ENCODE results near the gene ATF1.
"Not testable (repeated sequence)": the region's sequence is repeated elsewhere in the genome, so short reads cannot be mapped to it uniquely, and the experiment has no call there.

ATF1 gene

DNA sequence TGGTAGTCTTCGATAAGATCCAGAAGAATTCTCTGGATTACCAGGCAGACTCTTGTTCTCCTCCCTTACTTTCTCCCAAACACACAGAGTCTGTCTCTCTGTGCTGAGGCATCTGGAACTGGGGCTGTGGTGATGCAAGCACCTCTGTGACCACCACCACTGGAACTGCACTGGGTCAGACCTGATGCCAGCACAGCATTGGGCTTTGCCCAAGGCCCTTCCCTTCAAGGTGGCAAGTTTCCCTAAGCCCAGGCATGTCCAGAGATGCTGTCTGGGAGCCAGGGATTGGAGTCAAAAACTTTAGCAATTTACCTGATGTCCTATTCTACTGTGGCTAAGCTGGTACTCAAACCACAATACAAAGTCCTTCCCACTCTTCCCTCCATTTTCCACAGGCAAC, 64.2 kb downstream of the ATF1 start:
- TF ChIP-seq, protein P1, sequence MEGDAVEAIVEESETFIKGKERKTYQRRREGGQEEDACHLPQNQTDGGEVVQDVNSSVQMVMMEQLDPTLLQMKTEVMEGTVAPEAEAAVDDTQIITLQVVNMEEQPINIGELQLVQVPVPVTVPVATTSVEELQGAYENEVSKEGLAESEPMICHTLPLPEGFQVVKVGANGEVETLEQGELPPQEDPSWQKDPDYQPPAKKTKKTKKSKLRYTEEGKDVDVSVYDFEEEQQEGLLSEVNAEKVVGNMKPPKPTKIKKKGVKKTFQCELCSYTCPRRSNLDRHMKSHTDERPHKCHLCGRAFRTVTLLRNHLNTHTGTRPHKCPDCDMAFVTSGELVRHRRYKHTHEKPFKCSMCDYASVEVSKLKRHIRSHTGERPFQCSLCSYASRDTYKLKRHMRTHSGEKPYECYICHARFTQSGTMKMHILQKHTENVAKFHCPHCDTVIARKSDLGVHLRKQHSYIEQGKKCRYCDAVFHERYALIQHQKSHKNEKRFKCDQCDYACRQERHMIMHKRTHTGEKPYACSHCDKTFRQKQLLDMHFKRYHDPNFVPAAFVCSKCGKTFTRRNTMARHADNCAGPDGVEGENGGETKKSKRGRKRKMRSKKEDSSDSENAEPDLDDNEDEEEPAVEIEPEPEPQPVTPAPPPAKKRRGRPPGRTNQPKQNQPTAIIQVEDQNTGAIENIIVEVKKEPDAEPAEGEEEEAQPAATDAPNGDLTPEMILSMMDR (IDR thresholded peaks at IDR 0.05; ENCODE audit: low read depth, low read length, missing control alignments) = no peak
- no peak overlapping the region for H3K4me3 ChIP-seq (ENCODE audit: low read depth, low read length)
- no peak for DNase-seq (ENCODE audit: low read depth)
- in situ Hi-C loops (cut with HindIII; ENCODE audit: low sequenced_read_pairs) = no loop called here

DNA sequence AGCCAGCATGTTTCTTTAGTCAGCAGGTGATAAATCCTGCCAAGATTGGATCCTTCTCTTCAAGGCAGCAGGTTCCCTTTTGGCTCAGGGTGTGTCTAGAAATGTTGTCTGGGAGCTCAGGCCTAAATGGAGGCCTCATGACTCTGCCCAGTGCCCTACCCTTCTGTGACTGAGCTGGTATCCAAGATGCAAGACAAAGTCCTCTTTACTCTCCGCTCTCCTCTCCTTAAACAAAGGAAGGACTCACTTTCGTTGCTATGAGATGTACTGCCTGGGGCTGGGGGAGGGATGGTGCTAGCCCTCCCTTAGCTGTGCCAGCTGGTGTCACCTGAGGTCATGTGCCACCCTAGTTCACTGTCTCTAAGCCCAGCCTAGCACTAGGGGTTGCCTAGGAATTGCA, 65.0 kb downstream of the ATF1 start:
- DNase-seq (ENCODE audit: low read depth) = no peak
- TF ChIP-seq, protein P1 (IDR thresholded peaks at IDR 0.05; ENCODE audit: low read depth, low read length, missing control alignments) = no peak
- H3K4me3 ChIP-seq (ENCODE audit: low read depth, low read length) = no peak overlapping the region
- in situ Hi-C loops (cut with HindIII; ENCODE audit: low sequenced_read_pairs) = no loop called here

DNA sequence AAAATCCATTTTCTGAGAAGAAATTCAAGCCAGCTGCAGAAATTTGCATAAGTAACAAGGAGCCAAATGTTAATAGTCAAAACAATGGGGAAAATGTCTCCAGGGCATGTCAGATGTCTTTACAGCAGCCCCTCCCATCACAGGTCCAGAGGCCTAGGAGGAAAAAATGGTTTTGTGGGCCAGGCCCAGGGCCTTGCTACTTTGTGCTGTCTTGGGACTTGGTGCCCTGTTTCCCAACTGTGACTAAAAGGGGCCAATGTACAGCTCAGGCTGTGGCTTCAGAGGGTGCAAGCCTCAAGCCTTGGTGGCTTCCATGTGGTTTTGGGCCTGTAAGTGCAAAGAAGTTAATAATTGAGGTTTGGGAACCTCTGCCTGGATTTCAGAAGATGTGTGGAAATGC, 69.9 kb downstream of the ATF1 start:
- H3K4me3 ChIP-seq (ENCODE audit: low read depth, low read length); in situ Hi-C loops (cut with HindIII; ENCODE audit: low sequenced_read_pairs); DNase-seq (ENCODE audit: low read depth): not testable (repeated sequence)

DNA sequence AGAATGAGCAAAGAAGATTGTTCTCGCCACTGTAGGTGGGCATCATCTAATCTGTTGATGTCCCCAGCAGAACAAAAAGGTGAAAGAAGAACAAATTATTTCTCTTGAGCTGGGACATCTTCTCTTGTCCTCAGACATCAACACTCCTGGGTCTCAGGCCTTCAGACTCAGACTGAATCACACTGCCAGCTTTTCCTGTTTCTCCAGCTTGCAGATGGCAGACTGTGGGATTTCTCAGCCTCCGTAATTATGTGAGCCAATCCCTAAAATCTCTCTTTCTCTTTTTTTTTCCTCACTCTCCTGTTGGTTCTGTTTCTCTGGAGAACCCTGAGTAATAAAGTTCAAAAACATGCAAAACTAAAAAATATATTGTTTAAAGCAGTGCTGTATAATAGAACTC, 75.1 kb downstream of the ATF1 start:
- in situ Hi-C loops (cut with HindIII; ENCODE audit: low sequenced_read_pairs) = no loop called here
- TF ChIP-seq, protein P1 (IDR thresholded peaks at IDR 0.05; ENCODE audit: low read depth, low read length, missing control alignments) = no peak
- H3K4me3 ChIP-seq (ENCODE audit: low read depth, low read length) = no peak overlapping the region
- DNase-seq (ENCODE audit: low read depth) = no peak

DNA sequence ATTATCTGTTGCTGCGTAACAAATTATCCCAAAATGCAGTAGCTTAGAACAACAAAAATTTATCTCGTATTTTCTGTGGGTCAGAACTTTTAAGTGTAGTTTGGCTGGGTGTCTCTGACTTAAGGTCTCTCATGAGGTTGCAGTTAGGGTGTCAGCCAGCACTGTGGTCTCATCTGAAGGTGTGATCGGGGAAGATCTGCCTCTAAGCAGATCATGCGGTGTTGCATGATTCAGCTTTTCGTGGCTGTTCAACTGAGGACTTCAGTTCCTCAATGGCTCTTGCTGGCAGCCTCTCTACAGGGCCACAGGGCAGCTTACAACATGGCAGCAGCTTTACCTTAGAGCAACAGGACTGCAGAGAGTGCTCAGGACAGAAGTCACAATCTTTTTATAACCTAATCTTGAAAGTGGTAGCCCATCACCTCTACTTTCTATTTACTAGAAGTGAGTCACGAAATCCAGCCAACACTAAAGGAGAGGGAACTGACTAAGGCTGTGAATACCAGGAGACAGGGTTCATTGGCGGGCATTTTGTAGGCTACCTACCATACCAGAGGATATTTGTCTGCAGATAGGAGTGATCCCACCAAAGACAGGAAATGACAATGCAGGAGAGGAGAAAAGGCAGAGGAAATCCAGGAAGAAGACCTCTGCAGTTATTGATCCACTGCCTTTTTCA, 77.0 kb downstream of the ATF1 start:
- in situ Hi-C loops (cut with HindIII; ENCODE audit: low sequenced_read_pairs) = no loop called here
- DNase-seq (ENCODE audit: low read depth) = no peak
- H3K4me3 ChIP-seq (ENCODE audit: low read depth, low read length) = no peak overlapping the region
- TF ChIP-seq, protein P1 (IDR thresholded peaks at IDR 0.05; ENCODE audit: low read depth, low read length, missing control alignments) = no peak

DNA sequence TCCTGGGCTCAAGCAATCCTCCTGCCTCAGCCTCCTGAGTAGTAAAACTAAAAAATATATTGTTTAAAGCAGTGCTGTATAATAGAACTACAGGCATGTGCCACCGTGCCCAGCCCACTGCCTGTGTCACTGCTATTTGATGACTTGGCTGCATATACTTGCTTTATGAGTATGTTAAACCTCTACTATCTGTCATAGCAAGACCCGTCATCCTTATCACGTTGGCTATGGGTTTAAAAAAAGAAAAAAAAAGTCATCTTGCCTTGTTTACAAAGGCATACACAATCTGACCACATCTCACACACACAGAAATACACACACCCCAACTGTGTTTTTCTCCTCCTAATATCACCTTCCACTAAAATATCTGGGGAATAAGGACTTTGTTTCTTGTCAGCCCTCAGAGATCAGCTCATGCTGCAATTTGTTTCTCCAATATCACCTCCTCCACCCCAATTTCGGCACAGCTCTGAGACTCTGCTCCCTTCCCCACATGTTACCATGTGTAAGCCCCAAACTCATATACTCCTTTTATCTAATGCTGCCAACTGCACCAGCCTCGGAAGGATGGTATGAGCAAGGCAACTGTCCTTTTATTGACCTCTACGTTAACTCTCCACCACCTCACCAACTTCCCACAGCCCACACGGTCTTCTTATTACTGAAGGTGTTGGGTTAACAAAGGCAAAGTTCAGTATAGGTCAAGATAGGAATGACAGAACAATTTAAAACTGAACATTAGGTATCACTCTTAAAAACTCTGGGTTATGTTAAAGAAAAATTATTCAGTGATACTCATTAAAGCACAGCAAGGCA, 78.0 kb downstream of the ATF1 start:
- H3K4me3 ChIP-seq (ENCODE audit: low read depth, low read length) = no peak overlapping the region
- TF ChIP-seq, protein P1 (IDR thresholded peaks at IDR 0.05; ENCODE audit: low read depth, low read length, missing control alignments) = no peak
- in situ Hi-C loops (cut with HindIII; ENCODE audit: low sequenced_read_pairs) = no loop called here
- no peak for DNase-seq (ENCODE audit: low read depth)

Data from astrocyte of the cerebellum (primary cell).